Chondrocyte (in vitro differentiated cells): ENCODE results near the gene GRK2. TPM values are rescaled to one million over a fixed set of nuclear protein-coding genes. Genes with fewer than 3 reads are reported as not detected.

Experiments used
- DNase-seq: peaks from one replicate; pipeline ENCODE4 v3.0.0; 2021; ENCODE audit warnings: mixed read lengths, low spot score
- H3K27ac Mint-ChIP-seq: one replicate; pipeline ENCODE4 v1.8.0; 2021; ENCODE audit warnings: mild to moderate bottlenecking, moderate library complexity, mixed read lengths; ENCODE audit not compliant: unreplicated experiment
- H3K27me3 Mint-ChIP-seq: 2 replicates; pipeline ENCODE4 v1.8.0; 2021; ENCODE audit warnings: low read depth, mixed read lengths
- H3K36me3 Mint-ChIP-seq: 2 replicates; pipeline ENCODE4 v1.8.0; 2021; ENCODE audit warnings: low read depth, mixed read lengths
- H3K4me1 Mint-ChIP-seq: 2 replicates; pipeline ENCODE4 v1.8.0; 2021; ENCODE audit warnings: low read depth, mild to moderate bottlenecking, mixed read lengths
- H3K4me3 Mint-ChIP-seq: one replicate; pipeline ENCODE4 v1.8.0; 2021; ENCODE audit warnings: mild to moderate bottlenecking, moderate library complexity, mixed read lengths; ENCODE audit not compliant: unreplicated experiment
- H3K9me3 Mint-ChIP-seq: 2 replicates; pipeline ENCODE4 v1.8.0; 2021; ENCODE audit warnings: low read depth, mixed read lengths
- CTCF ChIP-seq: fragments of 200-600 bp; sonication (generic); IDR thresholded peaks from 2 replicates; pipeline ENCODE4 v1.5.0; 2021; ENCODE audit warnings: antibody characterized with exemption, mild to moderate bottlenecking, moderate library complexity
- total RNA-seq: library from RNA; stranded (reverse); gene quantifications from 3 replicates; pipeline ENCODE4 v1.2.1, GENCODE V29; 2021

Gene GRK2
- total RNA-seq, 1 donor from 2014 or later = 38.3 TPM

GRCh38 chr11:67291481-67292381, 25.5 kb downstream of the GRK2 start:
- peaks cover 16% of the 10 kb centered on the region for H3K36me3 Mint-ChIP-seq
- peak overlapping the region; percentile 60 for H3K27ac Mint-ChIP-seq
- no peaks in the 10 kb centered on the region for H3K27me3 Mint-ChIP-seq
- H3K4me1 Mint-ChIP-seq = peaks cover 35% of the 10 kb centered on the region
- peaks cover 7% of the 10 kb centered on the region for H3K9me3 Mint-ChIP-seq
- H3K4me3 Mint-ChIP-seq = no peak overlapping the region
- peak; percentile 81 for DNase-seq
- TF ChIP-seq CTCF = no peak

- Mint-ChIP-seq H3K27ac (peak overlapping the region; percentile 60), H3K9me3 (peaks cover 7% of the 10 kb centered on the region), H3K4me3 (no peak overlapping the region), H3K4me1 (peaks cover 28% of the 10 kb centered on the region), H3K27me3 (no peaks in the 10 kb centered on the region), H3K36me3 (peaks cover 20% of the 10 kb centered on the region)
- no peak for DNase-seq
- TF ChIP-seq CTCF = no peak
Measured at GRCh38 chr11:67292671-67293070, 26.4 kb downstream of the GRK2 start.

DNA sequence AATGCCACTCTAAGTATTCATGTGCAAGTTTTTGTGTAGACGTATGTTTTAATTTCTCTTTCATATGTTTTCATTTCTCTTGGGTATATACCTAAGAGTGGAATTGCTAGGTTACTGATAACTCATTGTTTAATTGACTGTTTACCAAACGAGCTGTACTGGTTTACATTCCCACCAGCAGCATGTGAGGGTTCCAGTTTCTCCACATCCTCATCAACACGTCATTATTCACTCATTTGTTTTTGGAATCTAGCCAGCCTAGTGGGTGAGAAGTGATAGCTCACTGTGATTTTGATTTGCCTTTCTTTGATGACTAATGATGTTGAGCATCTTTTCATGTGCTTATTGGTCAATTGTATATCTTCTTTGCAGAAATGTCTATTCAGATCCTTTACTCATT, 26.8 kb downstream of the GRK2 start:
- H3K27ac Mint-ChIP-seq = peak overlapping the region; percentile 0
- no peak for TF ChIP-seq CTCF
- DNase-seq = no peak
- H3K4me3 Mint-ChIP-seq = no peak overlapping the region
- peaks cover 24% of the 10 kb centered on the region for H3K4me1 Mint-ChIP-seq
- no peaks in the 10 kb centered on the region for H3K27me3 Mint-ChIP-seq
- peaks cover 21% of the 10 kb centered on the region for H3K36me3 Mint-ChIP-seq
- H3K9me3 Mint-ChIP-seq = peaks cover 7% of the 10 kb centered on the region

DNA sequence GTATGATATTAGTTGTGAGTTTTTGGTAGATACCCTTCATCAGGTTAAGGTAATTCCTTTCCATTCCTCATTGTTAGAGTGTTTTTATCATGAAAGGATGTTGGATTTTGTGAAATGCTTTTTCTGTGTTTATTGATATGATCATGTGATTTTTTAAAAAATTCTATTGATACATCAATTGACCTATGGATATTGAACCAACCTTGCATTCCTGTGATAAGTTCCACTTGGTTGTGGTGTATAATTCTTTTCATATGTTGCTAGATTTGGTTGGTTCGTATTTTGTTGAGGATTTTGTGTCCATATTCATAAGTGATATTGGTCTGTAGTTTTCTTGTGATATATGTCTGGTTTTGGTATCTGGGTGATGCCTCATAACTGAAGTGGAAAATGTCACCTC, 29.6 kb downstream of the GRK2 start:
- H3K4me1 Mint-ChIP-seq = peaks cover 14% of the 10 kb centered on the region
- no peak for TF ChIP-seq CTCF
- no peak for DNase-seq
- no peak overlapping the region for H3K27ac Mint-ChIP-seq
- H3K4me3 Mint-ChIP-seq = no peak overlapping the region
- H3K27me3 Mint-ChIP-seq = no peaks in the 10 kb centered on the region
- H3K36me3 Mint-ChIP-seq = peaks cover 29% of the 10 kb centered on the region
- peaks cover 7% of the 10 kb centered on the region for H3K9me3 Mint-ChIP-seq

- no peak for TF ChIP-seq CTCF
- DNase-seq = peak; percentile 33
- no peak overlapping the region for H3K4me3 Mint-ChIP-seq
- no peaks in the 10 kb centered on the region for H3K27me3 Mint-ChIP-seq
- H3K9me3 Mint-ChIP-seq = peaks cover 7% of the 10 kb centered on the region
- H3K36me3 Mint-ChIP-seq = peaks cover 26% of the 10 kb centered on the region
- H3K4me1 Mint-ChIP-seq = peaks cover 10% of the 10 kb centered on the region
- H3K27ac Mint-ChIP-seq = no peak overlapping the region
Measured at GRCh38 chr11:67298786-67299185, 32.5 kb downstream of the GRK2 start.
